GM12874 (cell line): ENCODE measurements around the gene ANKRD26.

ENCODE experiments used
- CTCF ChIP-seq: IDR thresholded peaks from 2 replicates; pipeline ENCODE4 v1.5.1; 2011; ENCODE audit warnings: low read depth, mild to moderate bottlenecking, control low read depth, low read length, moderate library complexity; ENCODE audit not compliant: insufficient read depth

The ANKRD26 gene

GRCh38 chr10:26970667-26971066, 129.6 kb downstream of the ANKRD26 start:
- TF ChIP-seq CTCF = no peak

GRCh38 chr10:26969145-26969926, 131.0 kb downstream of the ANKRD26 start:
- TF ChIP-seq CTCF = no peak

- TF ChIP-seq CTCF = no peak
These were observed 137.5 kb downstream of the ANKRD26 start for GRCh38 chr10:26962835-26963234.

GRCh38 chr10:26960308-26960707, 140.0 kb downstream of the ANKRD26 start:
- TF ChIP-seq CTCF = no peak

- TF ChIP-seq CTCF = no peak
These were observed 140.5 kb downstream of the ANKRD26 start for GRCh38 chr10:26959841-26960240.
